ENCODE results near the gene SPOCK3.

SPOCK3 gene

GRCh38 chr4:167041524-167041923 lies 192.8 kb downstream of the SPOCK3 start:
- H3K4me3 ChIP-seq (ENCODE audit: low read depth, low read length): no peak overlapping the region
- no peak for TF ChIP-seq CTCF (IDR thresholded peaks at IDR 0.05; ENCODE audit: low read depth, low read length, missing control alignments)
- DNase-seq (ENCODE audit: low read depth): no peak
- in situ Hi-C loops (cut with HindIII; ENCODE audit: low sequenced_read_pairs): no loop called here

DNA sequence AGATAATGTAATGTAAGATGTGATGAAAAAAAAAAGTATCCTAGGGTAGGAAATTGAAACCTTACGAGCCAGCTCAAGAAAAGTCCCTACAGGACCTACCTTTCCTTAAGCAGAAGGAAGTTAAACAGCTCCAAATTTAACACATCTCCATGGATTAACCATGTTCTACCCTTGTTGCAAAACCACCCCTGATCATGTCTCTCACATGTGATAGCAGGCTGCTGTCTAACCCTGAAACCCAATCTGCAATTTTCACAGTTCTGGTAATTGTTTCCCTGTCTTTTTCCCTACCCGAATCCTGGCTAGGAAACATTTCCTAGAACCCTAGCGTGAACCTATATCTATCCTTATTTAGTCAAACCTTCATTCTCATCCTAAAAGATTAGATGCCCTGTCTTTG lies 198.9 kb downstream of the SPOCK3 start:
- TF ChIP-seq CTCF (IDR thresholded peaks at IDR 0.05; ENCODE audit: low read depth, low read length, missing control alignments): no peak
- no peak overlapping the region for H3K4me3 ChIP-seq (ENCODE audit: low read depth, low read length)
- DNase-seq (ENCODE audit: low read depth): no peak
- in situ Hi-C loops (cut with HindIII; ENCODE audit: low sequenced_read_pairs): no loop called here

DNA sequence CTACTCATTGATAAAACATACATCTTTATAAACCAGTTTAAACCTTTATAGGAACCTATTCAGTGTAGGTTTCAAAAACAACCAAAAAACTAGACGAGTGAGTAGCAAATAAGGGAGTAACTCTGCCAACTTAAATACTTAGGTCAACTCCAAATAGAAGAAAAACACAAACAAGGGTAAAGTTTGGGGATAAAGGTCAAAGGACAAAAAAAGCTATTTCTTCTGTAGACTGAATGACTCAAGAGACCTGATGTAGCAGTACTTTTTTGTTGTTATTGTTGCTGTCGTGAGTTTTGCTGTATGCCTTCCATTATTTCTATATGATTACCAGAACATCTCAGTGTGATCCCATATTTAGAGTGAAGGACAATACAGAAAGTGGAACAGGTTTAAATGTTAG lies 199.3 kb downstream of the SPOCK3 start:
- no peak for DNase-seq (ENCODE audit: low read depth)
- in situ Hi-C loops (cut with HindIII; ENCODE audit: low sequenced_read_pairs): no loop called here
- TF ChIP-seq CTCF (IDR thresholded peaks at IDR 0.05; ENCODE audit: low read depth, low read length, missing control alignments): no peak
- H3K4me3 ChIP-seq (ENCODE audit: low read depth, low read length): no peak overlapping the region

DNA sequence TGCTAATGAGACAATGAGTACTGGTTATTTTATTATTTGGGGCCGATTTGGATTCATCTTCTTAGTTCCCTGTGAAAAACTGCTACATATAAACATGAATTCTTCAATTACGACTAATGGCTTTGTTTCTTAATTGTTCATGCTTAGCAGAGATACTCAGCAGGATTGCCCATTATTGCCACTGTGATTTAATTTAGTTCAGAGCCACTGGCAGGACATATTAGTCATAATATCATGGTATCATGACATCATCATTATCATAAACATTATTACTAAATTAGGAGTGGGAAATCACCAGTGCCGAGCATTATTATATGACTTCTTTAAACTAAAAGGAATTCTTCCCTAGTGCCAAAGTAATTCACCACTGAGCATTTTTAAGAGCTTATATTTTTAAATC lies 201.4 kb downstream of the SPOCK3 start:
- TF ChIP-seq CTCF (IDR thresholded peaks at IDR 0.05; ENCODE audit: low read depth, low read length, missing control alignments): no peak
- in situ Hi-C loops (cut with HindIII; ENCODE audit: low sequenced_read_pairs): no loop called here
- no peak overlapping the region for H3K4me3 ChIP-seq (ENCODE audit: low read depth, low read length)
- DNase-seq (ENCODE audit: low read depth): no peak

- in situ Hi-C loops (cut with HindIII; ENCODE audit: low sequenced_read_pairs): no loop called here
- no peak for TF ChIP-seq CTCF (IDR thresholded peaks at IDR 0.05; ENCODE audit: low read depth, low read length, missing control alignments)
- H3K4me3 ChIP-seq (ENCODE audit: low read depth, low read length): no peak overlapping the region
- DNase-seq (ENCODE audit: low read depth): no peak
These were observed 202.6 kb downstream of the SPOCK3 start for GRCh38 chr4:167031534-167032156.

GRCh38 chr4:167028976-167029375 lies 205.3 kb downstream of the SPOCK3 start:
- no peak overlapping the region for H3K4me3 ChIP-seq (ENCODE audit: low read depth, low read length)

More at GRCh38 chr4:167028976-167029375, 205.3 kb downstream of the SPOCK3 start:
- in situ Hi-C loops (cut with HindIII; ENCODE audit: low sequenced_read_pairs): no loop called here
- no peak for TF ChIP-seq CTCF (IDR thresholded peaks at IDR 0.05; ENCODE audit: low read depth, low read length, missing control alignments)
- DNase-seq (ENCODE audit: low read depth): no peak
